GM19395 (cell line): ENCODE data around the gene BOC.

Source experiments
- ATAC-seq: cut with Tn5 transposase; IDR thresholded peaks from one replicate; pipeline ENCODE4 v1.9.1; 2021; ENCODE audit warnings: mild to moderate bottlenecking, moderate library complexity; ENCODE audit not compliant: unreplicated experiment

The BOC gene

GRCh38 chr3:113193288-113193687 is 18.1 kb upstream of the BOC start:
- ATAC-seq, result no peak

GRCh38 chr3:113193719-113194118 is 17.6 kb upstream of the BOC start:
- no peak for ATAC-seq

- no peak for ATAC-seq
These were observed 16.4 kb upstream of the BOC start for GRCh38 chr3:113194823-113195401.

DNA sequence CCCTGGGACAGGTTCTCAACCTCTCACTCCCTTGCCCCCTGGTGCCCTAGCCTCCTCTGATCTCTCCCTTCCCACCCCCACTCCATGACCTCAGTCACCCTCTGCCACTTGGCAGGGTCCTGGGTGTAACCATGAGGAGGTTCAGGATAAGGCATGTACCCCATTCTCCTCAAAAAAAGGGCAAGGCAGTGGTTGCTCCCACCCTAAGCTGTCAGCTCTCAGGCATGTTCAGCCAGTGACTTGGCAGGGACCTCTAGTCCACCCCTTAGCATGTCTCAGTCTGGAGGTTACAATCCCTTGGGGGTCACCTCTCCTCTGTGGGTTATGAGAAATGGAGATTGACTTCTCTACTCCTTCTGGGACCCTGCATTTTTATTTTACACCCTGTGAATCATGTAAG is 11.0 kb upstream of the BOC start:
- no peak for ATAC-seq

GRCh38 chr3:113200946-113201345 is 10.4 kb upstream of the BOC start:
- ATAC-seq, result no peak

DNA sequence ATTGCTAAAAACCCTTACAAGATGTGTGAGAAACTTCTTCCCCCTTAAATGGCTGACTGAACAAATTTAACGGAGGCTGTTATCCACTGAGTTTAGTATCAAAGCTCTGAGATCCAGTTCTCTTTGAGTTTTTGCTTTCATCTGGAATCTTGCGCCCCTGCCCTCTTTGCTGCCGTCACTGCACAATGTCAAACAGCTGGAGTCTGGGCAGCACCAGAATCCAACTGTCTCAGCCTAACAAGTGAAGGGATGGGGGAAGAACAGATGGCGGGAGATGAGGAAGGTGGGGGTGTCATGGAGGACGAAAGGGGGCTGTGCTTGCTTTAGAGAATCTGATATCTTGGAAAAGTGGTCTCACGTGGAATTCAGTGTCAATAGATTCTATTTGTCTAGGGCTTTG is 7.0 kb upstream of the BOC start:
- no peak for ATAC-seq

GRCh38 chr3:113205481-113205880 is 5.9 kb upstream of the BOC start:
- no peak for ATAC-seq

GRCh38 chr3:113210604-113211329 is 590 bp upstream of the BOC start:
- ATAC-seq, result no peak

- no peak for ATAC-seq
These were observed 940 bp downstream of the BOC start for GRCh38 chr3:113212150-113212843.

- no peak for ATAC-seq
These were observed 1.6 kb downstream of the BOC start for GRCh38 chr3:113212844-113213375.

- no peak for ATAC-seq
These were observed 2.7 kb downstream of the BOC start for GRCh38 chr3:113213896-113214587.

DNA sequence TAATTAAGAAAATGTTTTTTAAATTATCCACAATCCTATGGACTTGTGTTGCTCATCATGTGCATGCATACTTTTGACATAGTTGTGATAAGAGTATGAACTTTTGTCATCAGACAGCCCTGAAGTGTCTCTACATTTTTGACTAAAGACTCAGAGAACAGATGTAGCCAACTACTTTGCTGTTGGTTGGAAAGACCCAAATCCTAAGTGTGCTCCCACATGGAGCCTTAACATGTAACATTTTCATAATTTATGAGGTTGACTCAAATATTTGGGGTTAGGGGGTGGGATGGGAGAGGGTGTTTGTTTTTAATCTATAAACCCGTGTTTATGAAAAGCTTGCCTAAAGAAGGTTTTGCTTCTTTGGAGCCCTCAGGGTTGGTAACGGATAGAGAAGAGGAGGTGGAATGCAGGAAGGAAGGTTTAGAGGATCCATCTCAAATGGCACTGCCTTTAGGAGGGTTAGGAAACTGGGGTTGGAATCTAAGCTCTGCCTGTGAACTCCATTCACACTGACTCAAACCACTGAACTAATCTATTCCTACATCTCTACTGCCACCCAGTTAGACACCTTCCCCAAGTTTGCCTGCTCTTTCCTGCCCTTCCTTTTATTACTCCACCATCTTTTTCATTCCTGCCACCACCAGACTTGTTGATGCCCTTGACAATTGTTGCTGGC is 3.7 kb downstream of the BOC start:
- ATAC-seq, result no peak

DNA sequence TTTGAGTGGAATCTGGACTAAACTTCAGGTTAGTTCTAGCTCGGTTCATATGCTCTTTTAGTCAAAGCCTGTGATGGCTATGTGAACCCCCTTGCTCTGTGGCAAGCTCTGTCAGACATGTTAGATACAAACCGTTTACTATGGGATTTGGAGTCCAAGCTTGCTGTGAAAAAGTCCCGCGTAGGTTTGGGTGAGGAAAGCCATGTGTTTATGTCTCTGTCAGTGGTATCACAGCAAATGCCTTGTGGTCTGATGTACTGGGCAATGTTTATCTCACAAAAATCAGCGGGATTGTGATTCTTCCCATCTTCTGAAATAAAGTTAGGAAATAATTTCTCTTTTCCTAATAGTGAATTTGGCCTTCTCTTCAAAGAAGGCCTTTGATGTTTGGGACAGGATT is 5.0 kb downstream of the BOC start:
- ATAC-seq, result no peak

DNA sequence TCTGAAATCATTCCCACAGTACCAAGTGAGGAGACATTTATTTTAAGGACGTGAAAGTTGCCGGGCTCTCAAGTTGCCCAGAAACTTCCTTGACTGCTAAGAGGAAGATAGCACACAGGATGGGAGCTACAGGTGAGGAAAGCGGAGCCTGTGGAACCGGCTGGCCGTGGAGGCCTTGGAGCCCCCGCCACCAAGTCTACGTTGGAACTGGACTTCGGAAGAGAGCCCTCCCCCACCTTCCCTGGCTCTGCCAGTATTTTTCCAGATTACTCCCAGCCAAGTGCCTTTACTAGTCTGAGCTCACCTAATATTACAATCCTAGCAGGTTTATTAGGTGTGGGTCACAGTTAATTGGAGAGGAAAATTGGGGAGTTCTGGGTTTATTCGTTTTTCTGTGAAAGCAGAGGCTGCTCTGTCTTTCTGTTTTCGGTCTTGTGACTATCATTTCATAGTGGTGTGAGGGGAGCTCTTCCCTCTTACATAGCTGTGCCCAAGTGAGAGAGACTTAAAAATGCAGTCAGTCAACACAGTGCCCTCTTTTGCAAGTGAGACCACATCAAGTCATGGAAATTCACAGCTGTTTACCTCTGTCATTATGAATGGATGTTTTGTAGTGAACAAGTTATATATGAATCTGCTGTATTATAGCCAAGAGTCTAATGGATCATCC is 6.8 kb downstream of the BOC start:
- ATAC-seq, result no peak

- no peak for ATAC-seq
These were observed 7.3 kb downstream of the BOC start for GRCh38 chr3:113218681-113219045.

- ATAC-seq, result no peak
These were observed 8.4 kb downstream of the BOC start for GRCh38 chr3:113219605-113220300.

GRCh38 chr3:113220721-113221120 is 9.4 kb downstream of the BOC start:
- ATAC-seq, result no peak

DNA sequence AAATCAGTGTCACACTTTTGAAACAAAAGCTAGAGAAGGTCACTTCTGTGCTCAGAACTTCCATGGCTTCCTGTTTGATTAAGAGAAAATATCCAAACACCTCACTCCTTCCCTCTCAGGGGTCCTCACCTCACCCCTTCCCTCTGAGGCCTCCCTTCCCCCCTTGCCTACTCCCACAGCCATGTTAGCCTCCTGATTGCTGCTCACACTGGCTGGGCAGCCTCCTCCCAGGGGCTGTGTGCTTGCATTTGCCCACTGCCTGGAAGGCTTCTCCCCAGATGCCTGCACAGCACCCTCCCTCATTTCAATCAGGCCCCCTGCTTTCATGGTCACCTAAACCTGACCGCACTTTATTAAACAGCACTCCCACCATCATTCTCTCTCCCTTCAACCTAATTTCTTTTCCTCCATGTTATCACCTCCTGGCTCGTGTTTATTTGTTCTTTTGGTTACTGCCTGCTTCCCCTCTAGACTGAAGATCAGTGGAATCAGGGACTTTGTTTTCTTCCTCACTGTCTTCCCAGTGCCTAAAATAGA is 10.4 kb downstream of the BOC start:
- ATAC-seq, result no peak

- no peak for ATAC-seq
These were observed 11.2 kb downstream of the BOC start for GRCh38 chr3:113222451-113223086.
